Measurements from ENCODE around the gene CLEC1B.
"Not testable (repeated sequence)": the region's sequence is repeated elsewhere in the genome, so short reads cannot be mapped to it uniquely, and the experiment has no call there.

DNA sequence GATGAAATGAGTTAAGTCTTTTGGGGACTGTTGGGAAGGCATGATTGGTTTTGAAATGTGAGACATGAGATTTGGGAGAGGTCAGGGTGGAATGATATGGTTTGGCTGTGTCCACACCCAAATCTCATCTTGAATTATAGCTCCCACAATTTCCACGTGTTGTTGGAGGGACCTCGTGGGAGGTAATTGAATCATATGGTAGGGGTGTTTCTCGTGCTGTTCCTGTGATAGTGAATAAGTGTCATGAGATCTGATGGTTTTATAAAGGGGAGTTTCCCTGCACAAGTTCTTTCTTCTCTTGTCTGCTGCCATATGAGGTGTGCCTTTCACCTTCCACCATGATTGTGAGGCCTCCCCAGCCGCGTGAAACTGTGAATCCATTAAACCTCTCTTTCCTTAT, 22.3 kb downstream of the CLEC1B start:
- TF ChIP-seq, protein P1, sequence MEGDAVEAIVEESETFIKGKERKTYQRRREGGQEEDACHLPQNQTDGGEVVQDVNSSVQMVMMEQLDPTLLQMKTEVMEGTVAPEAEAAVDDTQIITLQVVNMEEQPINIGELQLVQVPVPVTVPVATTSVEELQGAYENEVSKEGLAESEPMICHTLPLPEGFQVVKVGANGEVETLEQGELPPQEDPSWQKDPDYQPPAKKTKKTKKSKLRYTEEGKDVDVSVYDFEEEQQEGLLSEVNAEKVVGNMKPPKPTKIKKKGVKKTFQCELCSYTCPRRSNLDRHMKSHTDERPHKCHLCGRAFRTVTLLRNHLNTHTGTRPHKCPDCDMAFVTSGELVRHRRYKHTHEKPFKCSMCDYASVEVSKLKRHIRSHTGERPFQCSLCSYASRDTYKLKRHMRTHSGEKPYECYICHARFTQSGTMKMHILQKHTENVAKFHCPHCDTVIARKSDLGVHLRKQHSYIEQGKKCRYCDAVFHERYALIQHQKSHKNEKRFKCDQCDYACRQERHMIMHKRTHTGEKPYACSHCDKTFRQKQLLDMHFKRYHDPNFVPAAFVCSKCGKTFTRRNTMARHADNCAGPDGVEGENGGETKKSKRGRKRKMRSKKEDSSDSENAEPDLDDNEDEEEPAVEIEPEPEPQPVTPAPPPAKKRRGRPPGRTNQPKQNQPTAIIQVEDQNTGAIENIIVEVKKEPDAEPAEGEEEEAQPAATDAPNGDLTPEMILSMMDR (IDR thresholded peaks at IDR 0.05) = not testable (repeated sequence)
- TF ChIP-seq POLR2A (IDR thresholded peaks at IDR 0.05) = not testable (repeated sequence)

Measured in esophagus squamous epithelium (tissue), 4 donors.